Testis (tissue), 2 donors: Measurements from ENCODE around the gene CCDC116.

Experiments used
- POLR2A ChIP-seq: fragments of 450-650 bp; IDR thresholded peaks from one replicate; pipeline ENCODE4 v1.6.1; 2017; ENCODE audit warnings: antibody characterized with exemption, mild to moderate bottlenecking, moderate library complexity
- TF ChIP-seq, protein P1 (sequence below), 3 experiments: fragments of 450-650 bp in 2 of 3; fragments of 200-600 bp in 1 of 3; sonication (generic) in 1 of 3; IDR thresholded peaks; one replicate each; pipeline ENCODE4 v1.5.1; 2016 to 2019; ENCODE audit warnings: antibody characterized with exemption in 3 of 3, mild to moderate bottlenecking in 2 of 3, moderate library complexity in 1 of 3

DNA sequence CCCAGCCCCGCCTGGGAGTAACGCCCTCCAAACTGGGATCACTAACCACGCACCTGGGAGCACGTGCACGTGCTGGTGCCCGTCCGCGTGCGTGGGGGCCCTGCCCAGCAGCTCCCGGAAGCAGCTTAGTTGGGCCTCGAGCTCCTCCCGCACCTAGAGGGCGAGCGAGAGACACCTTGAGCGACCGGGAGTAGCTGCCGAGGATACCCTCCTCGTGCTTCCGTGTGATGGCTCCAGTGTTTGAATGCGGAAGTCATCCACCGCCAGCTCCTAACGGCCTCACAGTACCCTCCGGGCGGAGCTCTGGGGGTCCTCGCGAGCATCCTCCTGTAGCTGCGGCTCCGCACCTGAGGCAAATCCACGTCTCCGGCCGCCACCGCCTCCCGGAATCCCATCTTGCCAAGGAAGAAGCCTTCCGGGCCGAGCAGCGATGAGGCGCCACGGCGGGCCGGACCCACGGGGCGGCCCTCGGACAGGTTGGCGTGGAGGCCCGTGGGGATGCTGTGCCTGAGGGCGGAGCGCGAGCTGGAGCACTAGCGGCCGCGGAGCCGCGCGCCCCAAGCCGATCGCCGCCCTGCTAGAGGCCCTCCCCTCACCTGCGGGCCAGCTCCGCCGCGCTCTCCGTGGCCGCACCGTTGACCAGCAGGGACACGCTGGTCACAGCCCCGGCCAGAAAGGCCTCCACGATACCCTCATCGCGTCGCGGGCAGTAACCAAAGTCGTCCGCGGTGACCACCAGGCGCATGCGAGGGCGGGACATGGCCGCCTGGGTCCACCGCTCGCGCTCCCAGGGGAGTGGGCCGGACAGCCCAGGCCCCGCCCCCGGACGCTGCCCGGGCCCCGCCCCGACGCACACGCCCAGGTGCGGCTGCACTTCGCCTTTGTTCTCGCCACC is 3.1 kb upstream of the CCDC116 start, which contains the start of gene YDJC:
- TF ChIP-seq, protein P1, sequence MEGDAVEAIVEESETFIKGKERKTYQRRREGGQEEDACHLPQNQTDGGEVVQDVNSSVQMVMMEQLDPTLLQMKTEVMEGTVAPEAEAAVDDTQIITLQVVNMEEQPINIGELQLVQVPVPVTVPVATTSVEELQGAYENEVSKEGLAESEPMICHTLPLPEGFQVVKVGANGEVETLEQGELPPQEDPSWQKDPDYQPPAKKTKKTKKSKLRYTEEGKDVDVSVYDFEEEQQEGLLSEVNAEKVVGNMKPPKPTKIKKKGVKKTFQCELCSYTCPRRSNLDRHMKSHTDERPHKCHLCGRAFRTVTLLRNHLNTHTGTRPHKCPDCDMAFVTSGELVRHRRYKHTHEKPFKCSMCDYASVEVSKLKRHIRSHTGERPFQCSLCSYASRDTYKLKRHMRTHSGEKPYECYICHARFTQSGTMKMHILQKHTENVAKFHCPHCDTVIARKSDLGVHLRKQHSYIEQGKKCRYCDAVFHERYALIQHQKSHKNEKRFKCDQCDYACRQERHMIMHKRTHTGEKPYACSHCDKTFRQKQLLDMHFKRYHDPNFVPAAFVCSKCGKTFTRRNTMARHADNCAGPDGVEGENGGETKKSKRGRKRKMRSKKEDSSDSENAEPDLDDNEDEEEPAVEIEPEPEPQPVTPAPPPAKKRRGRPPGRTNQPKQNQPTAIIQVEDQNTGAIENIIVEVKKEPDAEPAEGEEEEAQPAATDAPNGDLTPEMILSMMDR (IDR thresholded peaks at IDR 0.05): peak in 2 of 3 experiments; percentile 21 to 45
- no peak for TF ChIP-seq POLR2A
